ENCODE measurements around the gene FKBP15. TPM values are rescaled to one million over a fixed set of nuclear protein-coding genes. Genes with fewer than 3 reads are reported as not detected.

FKBP15 gene
- total and polyA plus RNA-seq, 2 experiments from 2014 or later: 7.7 to 13.7 TPM

GRCh38 chr9:113158446-113158845 is 62.6 kb downstream of the FKBP15 start:
- H3K27me3 ChIP-seq: no peaks in the 10 kb centered on the region
- no peaks in the 10 kb centered on the region for H3K36me3 ChIP-seq (replicated peaks; ENCODE audit: insufficient read depth, low read depth)
- no peak for DNase-seq (ENCODE audit: low spot score)
- H4K20me1 ChIP-seq (ENCODE audit: insufficient read depth, poor library complexity, severe bottlenecking): no peaks in the 10 kb centered on the region
- TF ChIP-seq EZH2phosphoT487 (IDR thresholded peaks at IDR 0.05; ENCODE audit: low read depth, severe bottlenecking, unreplicated experiment) (no peak), EZH2 (IDR thresholded peaks at IDR 0.05; ENCODE audit: borderline replicate concordance) (no peak), CTCF (IDR thresholded peaks at IDR 0.05; ENCODE audit: poor library complexity) (no peak)
- H3K4me1 ChIP-seq (ENCODE audit: insufficient read depth): no peaks in the 10 kb centered on the region
- no peak overlapping the region for H3K4me2 ChIP-seq
- H2AFZ ChIP-seq: no peak overlapping the region
- WGBS (ENCODE audit: low lambda C conversion rate, missing lambda C conversion rate): 97% methylated on average over 5 of the region's 5 CpGs
- H3K27ac ChIP-seq: no peak overlapping the region
- no peak overlapping the region for H3K4me3 ChIP-seq
- H3K79me2 ChIP-seq: no peaks in the 10 kb centered on the region
- no peaks in the 10 kb centered on the region for H3K9me2 ChIP-seq (replicated peaks; ENCODE audit: insufficient read depth)
- no peaks in the 10 kb centered on the region for H3K9me3 ChIP-seq (ENCODE audit: low read depth)

DNA sequence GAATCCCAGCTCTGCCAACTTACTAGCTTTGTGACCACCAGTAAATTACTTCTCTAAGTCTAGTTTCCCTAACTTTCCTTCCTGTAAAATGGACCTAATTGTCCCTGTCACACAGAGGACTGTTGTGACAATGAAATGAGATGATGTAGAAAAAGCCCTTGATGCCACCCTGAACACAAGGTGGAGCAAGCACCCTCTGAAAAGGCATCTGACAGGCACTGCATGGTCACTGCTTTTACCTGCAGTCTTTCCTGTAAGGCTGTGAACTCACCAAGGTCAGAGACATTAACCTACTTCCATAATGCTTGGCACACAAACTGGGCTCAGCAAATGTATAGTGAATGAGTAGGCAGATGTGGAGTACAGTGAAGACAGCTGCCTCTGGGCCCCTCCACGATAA is 64.2 kb downstream of the FKBP15 start:
- Histone ChIP-seq H3K9me2 (replicated peaks; ENCODE audit: insufficient read depth) (no peaks in the 10 kb centered on the region), H4K20me1 (ENCODE audit: insufficient read depth, poor library complexity, severe bottlenecking) (no peaks in the 10 kb centered on the region), H3K36me3 (replicated peaks; ENCODE audit: insufficient read depth, low read depth) (no peaks in the 10 kb centered on the region), H3K27me3 (no peaks in the 10 kb centered on the region), H3K9me3 (ENCODE audit: low read depth) (no peaks in the 10 kb centered on the region), H3K4me3 (no peak overlapping the region), H3K27ac (no peak overlapping the region), H3K4me1 (ENCODE audit: insufficient read depth) (peaks cover 6% of the 10 kb centered on the region), H3K4me2 (no peak overlapping the region), H2AFZ (no peak overlapping the region), H3K79me2 (no peaks in the 10 kb centered on the region)
- DNase-seq (ENCODE audit: low spot score): no peak
- WGBS (ENCODE audit: low lambda C conversion rate, missing lambda C conversion rate): 93% methylated on average over 1 of the region's 1 CpG
- no peak for TF ChIP-seq EZH2 (IDR thresholded peaks at IDR 0.05; ENCODE audit: borderline replicate concordance)
- TF ChIP-seq EZH2phosphoT487 (IDR thresholded peaks at IDR 0.05; ENCODE audit: low read depth, severe bottlenecking, unreplicated experiment): no peak

DNA sequence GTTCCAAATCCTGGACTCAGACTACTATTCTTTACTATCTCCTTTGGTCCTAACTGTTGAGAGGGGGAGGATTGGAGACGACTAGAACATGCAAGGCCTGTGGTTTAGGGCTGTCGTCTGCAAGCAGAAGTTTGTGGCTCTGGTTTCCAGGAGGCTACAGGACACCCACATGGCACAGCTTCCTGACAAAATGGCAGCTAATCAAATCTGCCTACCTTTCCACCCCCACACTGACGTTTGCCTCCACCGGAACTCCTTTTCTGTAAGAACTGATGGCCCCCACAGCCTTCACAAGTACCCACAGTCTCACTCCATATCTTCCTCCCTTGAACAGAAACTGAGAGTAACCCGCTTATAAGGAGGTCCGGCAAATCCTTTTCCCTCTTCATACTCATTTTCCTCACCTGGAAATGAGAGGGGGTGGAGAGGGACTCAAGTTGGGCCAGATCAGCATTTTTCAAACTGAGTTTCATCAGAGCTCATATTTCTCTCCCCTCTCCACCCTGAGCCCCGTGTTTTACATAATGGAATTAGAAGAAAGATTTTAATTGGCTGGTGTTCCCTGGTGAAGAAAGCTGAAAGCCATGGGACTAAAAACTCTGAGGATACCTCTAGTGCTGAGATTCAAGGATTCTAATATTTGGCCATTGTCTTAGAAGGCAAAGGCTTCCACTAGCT is 65.0 kb downstream of the FKBP15 start:
- WGBS (ENCODE audit: low lambda C conversion rate, missing lambda C conversion rate): 48% methylated on average over 7 of the region's 7 CpGs
- no peaks in the 10 kb centered on the region for H3K36me3 ChIP-seq (replicated peaks; ENCODE audit: insufficient read depth, low read depth)
- TF ChIP-seq CTCF (IDR thresholded peaks at IDR 0.05; ENCODE audit: poor library complexity) (no peak), EZH2phosphoT487 (IDR thresholded peaks at IDR 0.05; ENCODE audit: low read depth, severe bottlenecking, unreplicated experiment) (no peak), EZH2 (IDR thresholded peaks at IDR 0.05; ENCODE audit: borderline replicate concordance) (no peak)
- H3K27me3 ChIP-seq: no peaks in the 10 kb centered on the region
- DNase-seq (ENCODE audit: low spot score): no peak
- H3K4me3 ChIP-seq: no peak overlapping the region
- no peak overlapping the region for H3K4me2 ChIP-seq
- H3K79me2 ChIP-seq: no peaks in the 10 kb centered on the region
- no peak overlapping the region for H3K27ac ChIP-seq
- H3K9me2 ChIP-seq (replicated peaks; ENCODE audit: insufficient read depth): no peaks in the 10 kb centered on the region
- no peaks in the 10 kb centered on the region for H4K20me1 ChIP-seq (ENCODE audit: insufficient read depth, poor library complexity, severe bottlenecking)
- no peaks in the 10 kb centered on the region for H3K9me3 ChIP-seq (ENCODE audit: low read depth)
- no peak overlapping the region for H2AFZ ChIP-seq
- peaks cover 7% of the 10 kb centered on the region for H3K4me1 ChIP-seq (ENCODE audit: insufficient read depth)

DNA sequence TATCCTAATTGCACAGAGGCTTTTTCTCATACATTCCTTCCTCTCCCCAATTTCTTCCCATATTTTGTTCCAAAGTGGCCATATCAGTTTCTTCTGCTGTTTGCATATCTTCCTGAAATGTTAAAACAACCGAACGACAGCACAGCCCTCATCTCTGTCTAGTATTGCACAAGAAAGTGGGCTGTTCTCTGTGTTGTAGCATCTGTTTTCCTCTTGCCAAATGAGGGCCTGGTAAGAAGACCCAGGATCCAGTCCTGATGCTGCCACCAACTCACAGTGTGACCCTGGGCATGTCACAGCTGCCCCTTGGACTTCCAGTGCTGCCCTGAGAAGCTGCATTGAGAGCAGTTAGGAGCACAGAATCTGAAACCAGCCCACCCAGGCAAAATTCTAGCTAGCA is 66.1 kb downstream of the FKBP15 start:
- no peak for DNase-seq (ENCODE audit: low spot score)
- H3K79me2 ChIP-seq: no peaks in the 10 kb centered on the region
- no peak for TF ChIP-seq EZH2 (IDR thresholded peaks at IDR 0.05; ENCODE audit: borderline replicate concordance)
- no peak for TF ChIP-seq EZH2phosphoT487 (IDR thresholded peaks at IDR 0.05; ENCODE audit: low read depth, severe bottlenecking, unreplicated experiment)
- no peak for TF ChIP-seq CTCF (IDR thresholded peaks at IDR 0.05; ENCODE audit: poor library complexity)
- no peaks in the 10 kb centered on the region for H3K9me3 ChIP-seq (ENCODE audit: low read depth)
- H3K36me3 ChIP-seq (replicated peaks; ENCODE audit: insufficient read depth, low read depth): no peaks in the 10 kb centered on the region
- H3K27ac ChIP-seq: no peak overlapping the region
- H3K4me2 ChIP-seq: no peak overlapping the region
- no peaks in the 10 kb centered on the region for H4K20me1 ChIP-seq (ENCODE audit: insufficient read depth, poor library complexity, severe bottlenecking)
- no peaks in the 10 kb centered on the region for H3K27me3 ChIP-seq
- no peak overlapping the region for H3K4me3 ChIP-seq
- 74% methylated on average over 2 of the region's 2 CpGs for WGBS (ENCODE audit: low lambda C conversion rate, missing lambda C conversion rate)
- no peak overlapping the region for H2AFZ ChIP-seq
- H3K9me2 ChIP-seq (replicated peaks; ENCODE audit: insufficient read depth): no peaks in the 10 kb centered on the region
- peaks cover 7% of the 10 kb centered on the region for H3K4me1 ChIP-seq (ENCODE audit: insufficient read depth)

Measured in hepatocyte (in vitro differentiated cells).